HEK293 (cell line): Measurements from ENCODE around the gene TNFAIP8.

Experiments
- BCL11A ChIP-seq: fragments of 450-650 bp; formaldehyde crosslinking; IDR thresholded peaks from 2 replicates; pipeline ENCODE4 v1.5.1; 2016; ENCODE audit warnings: low read depth, missing biosample characterization, missing genetic modification characterization
- ZNF530 ChIP-seq: fragments of 450-650 bp; formaldehyde crosslinking; IDR thresholded peaks from 2 replicates; pipeline ENCODE4 v1.5.1; 2016; ENCODE audit warnings: low read depth, missing biosample characterization, missing genetic modification characterization
- TF ChIP-seq, protein P1 (sequence below): fragments of 450-650 bp; formaldehyde crosslinking; IDR thresholded peaks from 2 replicates; pipeline ENCODE4 v1.5.1; 2016; ENCODE audit warnings: missing biosample characterization, missing genetic modification characterization
- TF ChIP-seq, protein P2 (sequence below): fragments of 450-650 bp; formaldehyde crosslinking; IDR thresholded peaks from 2 replicates; pipeline ENCODE4 v1.5.1; 2017; ENCODE audit warnings: missing biosample characterization, missing genetic modification characterization
- TF ChIP-seq, protein P3 (sequence below): fragments of 450-650 bp; formaldehyde crosslinking; IDR thresholded peaks from 2 replicates; pipeline ENCODE4 v1.5.1; 2016; ENCODE audit warnings: missing biosample characterization, missing genetic modification characterization

DNA sequence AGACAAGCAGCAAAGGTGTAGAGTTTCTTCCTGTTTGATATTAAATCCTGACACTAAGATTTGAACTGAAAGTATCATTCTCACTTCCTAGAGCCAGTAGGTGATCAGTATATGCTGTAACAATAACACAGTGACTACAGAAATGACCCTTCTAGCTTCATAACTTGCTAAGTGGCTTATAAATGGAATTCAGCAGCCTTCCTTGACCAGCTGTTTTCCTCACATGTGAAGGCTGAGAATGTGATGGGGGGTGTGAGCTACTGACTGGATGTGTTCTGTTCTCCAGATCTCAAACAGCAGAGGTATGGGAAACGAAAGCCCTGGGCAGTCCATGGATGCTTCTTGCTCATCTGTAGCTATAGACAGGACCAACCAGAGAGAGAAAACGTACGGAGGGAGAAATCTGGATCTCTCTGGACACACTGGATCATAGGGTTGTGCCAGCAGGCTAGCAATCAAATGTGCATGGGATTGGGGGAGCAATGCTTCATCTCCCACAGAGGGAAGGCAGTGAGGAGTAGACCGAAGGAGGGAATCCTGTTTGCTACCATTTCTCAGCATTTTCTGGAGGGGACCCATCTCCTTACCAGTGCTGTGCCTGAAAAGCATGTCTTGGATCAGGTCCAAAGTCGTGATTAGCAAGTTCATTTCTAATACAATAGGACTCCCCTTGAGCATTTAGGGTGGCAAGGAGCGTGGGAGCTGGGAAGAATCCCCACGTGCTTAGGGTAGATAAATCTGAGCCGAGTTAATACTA is 39.4 kb downstream of the TNFAIP8 start:
- TF ChIP-seq, protein P1, sequence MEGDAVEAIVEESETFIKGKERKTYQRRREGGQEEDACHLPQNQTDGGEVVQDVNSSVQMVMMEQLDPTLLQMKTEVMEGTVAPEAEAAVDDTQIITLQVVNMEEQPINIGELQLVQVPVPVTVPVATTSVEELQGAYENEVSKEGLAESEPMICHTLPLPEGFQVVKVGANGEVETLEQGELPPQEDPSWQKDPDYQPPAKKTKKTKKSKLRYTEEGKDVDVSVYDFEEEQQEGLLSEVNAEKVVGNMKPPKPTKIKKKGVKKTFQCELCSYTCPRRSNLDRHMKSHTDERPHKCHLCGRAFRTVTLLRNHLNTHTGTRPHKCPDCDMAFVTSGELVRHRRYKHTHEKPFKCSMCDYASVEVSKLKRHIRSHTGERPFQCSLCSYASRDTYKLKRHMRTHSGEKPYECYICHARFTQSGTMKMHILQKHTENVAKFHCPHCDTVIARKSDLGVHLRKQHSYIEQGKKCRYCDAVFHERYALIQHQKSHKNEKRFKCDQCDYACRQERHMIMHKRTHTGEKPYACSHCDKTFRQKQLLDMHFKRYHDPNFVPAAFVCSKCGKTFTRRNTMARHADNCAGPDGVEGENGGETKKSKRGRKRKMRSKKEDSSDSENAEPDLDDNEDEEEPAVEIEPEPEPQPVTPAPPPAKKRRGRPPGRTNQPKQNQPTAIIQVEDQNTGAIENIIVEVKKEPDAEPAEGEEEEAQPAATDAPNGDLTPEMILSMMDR (tag by site-specific recombination) = no peak
- no peak for TF ChIP-seq BCL11A (tag by site-specific recombination)
- TF ChIP-seq ZNF530 (tag by site-specific recombination) = no peak
- TF ChIP-seq, protein P2, sequence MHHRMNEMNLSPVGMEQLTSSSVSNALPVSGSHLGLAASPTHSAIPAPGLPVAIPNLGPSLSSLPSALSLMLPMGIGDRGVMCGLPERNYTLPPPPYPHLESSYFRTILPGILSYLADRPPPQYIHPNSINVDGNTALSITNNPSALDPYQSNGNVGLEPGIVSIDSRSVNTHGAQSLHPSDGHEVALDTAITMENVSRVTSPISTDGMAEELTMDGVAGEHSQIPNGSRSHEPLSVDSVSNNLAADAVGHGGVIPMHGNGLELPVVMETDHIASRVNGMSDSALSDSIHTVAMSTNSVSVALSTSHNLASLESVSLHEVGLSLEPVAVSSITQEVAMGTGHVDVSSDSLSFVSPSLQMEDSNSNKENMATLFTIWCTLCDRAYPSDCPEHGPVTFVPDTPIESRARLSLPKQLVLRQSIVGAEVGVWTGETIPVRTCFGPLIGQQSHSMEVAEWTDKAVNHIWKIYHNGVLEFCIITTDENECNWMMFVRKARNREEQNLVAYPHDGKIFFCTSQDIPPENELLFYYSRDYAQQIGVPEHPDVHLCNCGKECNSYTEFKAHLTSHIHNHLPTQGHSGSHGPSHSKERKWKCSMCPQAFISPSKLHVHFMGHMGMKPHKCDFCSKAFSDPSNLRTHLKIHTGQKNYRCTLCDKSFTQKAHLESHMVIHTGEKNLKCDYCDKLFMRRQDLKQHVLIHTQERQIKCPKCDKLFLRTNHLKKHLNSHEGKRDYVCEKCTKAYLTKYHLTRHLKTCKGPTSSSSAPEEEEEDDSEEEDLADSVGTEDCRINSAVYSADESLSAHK = no peak
- TF ChIP-seq, protein P3, sequence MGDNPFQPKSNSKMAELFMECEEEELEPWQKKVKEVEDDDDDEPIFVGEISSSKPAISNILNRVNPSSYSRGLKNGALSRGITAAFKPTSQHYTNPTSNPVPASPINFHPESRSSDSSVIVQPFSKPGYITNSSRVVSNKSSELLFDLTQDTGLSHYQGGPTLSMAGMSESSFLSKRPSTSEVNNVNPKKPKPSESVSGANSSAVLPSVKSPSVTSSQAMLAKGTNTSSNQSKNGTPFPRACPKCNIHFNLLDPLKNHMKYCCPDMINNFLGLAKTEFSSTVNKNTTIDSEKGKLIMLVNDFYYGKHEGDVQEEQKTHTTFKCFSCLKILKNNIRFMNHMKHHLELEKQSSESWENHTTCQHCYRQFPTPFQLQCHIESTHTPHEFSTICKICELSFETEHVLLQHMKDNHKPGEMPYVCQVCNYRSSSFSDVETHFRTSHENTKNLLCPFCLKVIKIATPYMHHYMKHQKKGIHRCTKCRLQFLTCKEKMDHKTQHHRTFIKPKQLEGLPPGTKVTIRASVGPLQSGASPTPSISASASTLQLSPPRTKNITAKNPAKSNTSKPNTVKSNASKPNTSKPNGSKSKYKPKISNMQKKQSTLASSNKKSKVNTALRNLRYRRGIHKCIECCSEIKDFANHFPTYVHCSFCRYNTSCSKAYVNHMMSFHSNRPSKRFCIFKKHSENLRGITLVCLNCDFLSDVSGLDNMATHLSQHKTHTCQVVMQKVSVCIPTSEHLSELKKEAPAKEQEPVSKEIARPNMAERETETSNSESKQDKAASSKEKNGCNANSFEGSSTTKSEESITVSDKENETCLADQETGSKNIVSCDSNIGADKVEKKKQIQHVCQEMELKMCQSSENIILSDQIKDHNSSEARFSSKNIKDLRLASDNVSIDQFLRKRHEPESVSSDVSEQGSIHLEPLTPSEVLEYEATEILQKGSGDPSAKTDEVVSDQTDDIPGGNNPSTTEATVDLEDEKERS (tag by site-specific recombination) = no peak
